Ishikawa (cell line): ENCODE measurements around the gene NSUN6.

ENCODE experiments used
- EGR1 ChIP-seq: IDR thresholded peaks from 2 replicates; pipeline ENCODE4 v1.6.1; 2012
- EP300 ChIP-seq: IDR thresholded peaks from 2 replicates; pipeline ENCODE4 v1.6.1; 2012; ENCODE audit warnings: borderline replicate concordance
- TAF1 ChIP-seq: IDR thresholded peaks from 2 replicates; pipeline ENCODE4 v1.6.1; 2012; ENCODE audit warnings: low read depth, mild to moderate bottlenecking
- TCF12 ChIP-seq: IDR thresholded peaks from 2 replicates; pipeline ENCODE4 v1.6.1; 2012; ENCODE audit warnings: low read depth
- USF1 ChIP-seq: IDR thresholded peaks from 2 replicates; pipeline ENCODE4 v1.6.1; 2012

- TF ChIP-seq USF1 (no peak), EP300 (no peak), TAF1 (no peak), EGR1 (no peak), TCF12 (no peak)
Measured at GRCh38 chr10:18561861-18562551, 89.4 kb downstream of the NSUN6 start.
